NCI-H146 (cell line): ENCODE data around the gene GGA2.
"Not testable (repeated sequence)": the region's sequence is repeated elsewhere in the genome, so short reads cannot be mapped to it uniquely, and the experiment has no call there.

Experiments
- DNase-seq: peaks from one replicate; lab custom pipeline; 2025; lab: John Stamatoyannopoulos, UW

Gene GGA2

GRCh38 chr16:23504076-23504452 lies 6.2 kb downstream of the GGA2 start:
- no peak for DNase-seq

GRCh38 chr16:23502466-23502865 lies 7.8 kb downstream of the GGA2 start:
- no peak for DNase-seq

- DNase-seq = no peak
Observed at GRCh38 chr16:23501291-23501690, 9.0 kb downstream of the GGA2 start.

GRCh38 chr16:23500862-23501225 lies 9.4 kb downstream of the GGA2 start:
- DNase-seq = no peak

GRCh38 chr16:23500212-23500861 lies 10.0 kb downstream of the GGA2 start:
- DNase-seq = no peak

GRCh38 chr16:23499801-23500200 lies 10.5 kb downstream of the GGA2 start:
- no peak for DNase-seq

- DNase-seq = no peak
Observed at GRCh38 chr16:23498863-23499262, 11.4 kb downstream of the GGA2 start.

GRCh38 chr16:23497543-23497868 lies 12.8 kb downstream of the GGA2 start:
- DNase-seq = no peak

- no peak for DNase-seq
Observed at GRCh38 chr16:23496821-23497542, 13.3 kb downstream of the GGA2 start.

- DNase-seq = no peak
Observed at GRCh38 chr16:23495671-23496070, 14.6 kb downstream of the GGA2 start.

GRCh38 chr16:23494188-23494587 lies 16.1 kb downstream of the GGA2 start:
- DNase-seq = no peak

- no peak for DNase-seq
Observed at GRCh38 chr16:23491490-23492391, 18.6 kb downstream of the GGA2 start.

GRCh38 chr16:23486480-23486879 lies 23.8 kb downstream of the GGA2 start:
- DNase-seq = no peak

GRCh38 chr16:23485841-23486240 lies 24.5 kb downstream of the GGA2 start:
- no peak for DNase-seq

- no peak for DNase-seq
Observed at GRCh38 chr16:23485257-23485614, 25.1 kb downstream of the GGA2 start.

- DNase-seq = no peak
Observed at GRCh38 chr16:23484510-23485256, 25.6 kb downstream of the GGA2 start.

- DNase-seq = not testable (repeated sequence)
Observed at GRCh38 chr16:23483492-23483891, 26.8 kb downstream of the GGA2 start.

- DNase-seq = no peak
Observed at GRCh38 chr16:23482778-23483177, 27.5 kb downstream of the GGA2 start.

- no peak for DNase-seq
Observed at GRCh38 chr16:23480257-23480656, 30.0 kb downstream of the GGA2 start.

GRCh38 chr16:23479138-23479537 lies 31.2 kb downstream of the GGA2 start:
- no peak for DNase-seq

GRCh38 chr16:23478566-23478965 lies 31.7 kb downstream of the GGA2 start:
- DNase-seq = no peak

- no peak for DNase-seq
Observed at GRCh38 chr16:23476289-23476688, 34.0 kb downstream of the GGA2 start.
